WERI-Rb-1 (cell line): ENCODE measurements around the gene PRAF2.

Experiments
- DNase-seq: peaks from one replicate; pipeline ENCODE4 v3.0.0-alpha.2; 2020
- H3K27ac ChIP-seq: fragments of 250-450 bp; sonication (Bioruptor Pico); 2 replicates; pipeline ENCODE4 v1.5.1; 2020; ENCODE audit warnings: mild to moderate bottlenecking, moderate library complexity
- H3K27me3 ChIP-seq: fragments of 250-450 bp; sonication (Bioruptor Pico); 2 replicates; pipeline ENCODE4 v1.5.1; 2021; ENCODE audit warnings: mild to moderate bottlenecking, low read depth, moderate library complexity; ENCODE audit not compliant: insufficient read depth, severe bottlenecking
- H3K36me3 ChIP-seq: fragments of 250-450 bp; sonication (Bioruptor Pico); 2 replicates; pipeline ENCODE4 v1.5.1; 2020; ENCODE audit warnings: mild to moderate bottlenecking, moderate library complexity
- H3K4me3 ChIP-seq: 2 replicates; pipeline ENCODE4 v1.5.1; 2011; ENCODE audit warnings: low read depth, mild to moderate bottlenecking, control low read depth, low read length
- H3K9me3 ChIP-seq: fragments of 250-450 bp; sonication (Bioruptor Pico); 2 replicates; pipeline ENCODE4 v1.5.1; 2021; ENCODE audit warnings: mild to moderate bottlenecking, moderate library complexity; ENCODE audit not compliant: severe bottlenecking
- CTCF ChIP-seq: IDR thresholded peaks from 2 replicates; pipeline ENCODE4 v1.5.1; 2011; ENCODE audit warnings: low read depth, mild to moderate bottlenecking, control low read depth, inconsistent platforms, low read length

PRAF2 gene

GRCh38 chrX:49073601-49074575, at the start of gene PRAF2:
Gene PRAF2, minus strand, starts transcription at chrX:49074002. Its CDS starts 15 bp downstream, at chrX:49073987.
- no peaks in the 10 kb centered on the region for H3K9me3 ChIP-seq
- DNase-seq = peak; percentile 92
- peak within 1 kb of the TSS; percentile 55 for H3K4me3 ChIP-seq
- H3K27me3 ChIP-seq = peaks cover 10% of the 10 kb centered on the region
- no peak within 1 kb of the TSS; the same call in 1 of the 2 replicates for H3K27ac ChIP-seq
- no peak for TF ChIP-seq CTCF
- H3K36me3 ChIP-seq = no peaks in the 10 kb centered on the region

- Histone ChIP-seq H3K36me3 (no peaks in the 10 kb centered on the region), H3K27me3 (peaks cover 10% of the 10 kb centered on the region), H3K4me3 (no peak overlapping the region), H3K27ac (no peak overlapping the region), H3K9me3 (no peaks in the 10 kb centered on the region)
- DNase-seq = no peak
- no peak for TF ChIP-seq CTCF
These were observed 48.7 kb upstream of the PRAF2 start for GRCh38 chrX:49122499-49122898.

- no peaks in the 10 kb centered on the region for H3K9me3 ChIP-seq
- H3K27me3 ChIP-seq = peaks cover 10% of the 10 kb centered on the region
- TF ChIP-seq CTCF = no peak
- H3K27ac ChIP-seq = no peak overlapping the region
- peaks cover 6% of the 10 kb centered on the region for H3K36me3 ChIP-seq
- H3K4me3 ChIP-seq = no peak overlapping the region
- no peak for DNase-seq
These were observed 46.3 kb upstream of the PRAF2 start for GRCh38 chrX:49120091-49120490.

GRCh38 chrX:49117581-49117980, 43.8 kb upstream of the PRAF2 start:
- H3K27ac ChIP-seq = no peak overlapping the region
- no peaks in the 10 kb centered on the region for H3K9me3 ChIP-seq
- no peak for TF ChIP-seq CTCF
- peaks cover 6% of the 10 kb centered on the region for H3K36me3 ChIP-seq
- no peak for DNase-seq
- H3K27me3 ChIP-seq = peaks cover 8% of the 10 kb centered on the region
- H3K4me3 ChIP-seq = no peak overlapping the region

- peaks cover 6% of the 10 kb centered on the region for H3K36me3 ChIP-seq
- no peak for TF ChIP-seq CTCF
- H3K9me3 ChIP-seq = no peaks in the 10 kb centered on the region
- DNase-seq = no peak
- peaks cover 8% of the 10 kb centered on the region for H3K27me3 ChIP-seq
- H3K4me3 ChIP-seq = no peak overlapping the region
- no peak overlapping the region for H3K27ac ChIP-seq
These were observed 42.9 kb upstream of the PRAF2 start for GRCh38 chrX:49116716-49117115.
